Omental fat pad (tissue), 4 donors: ENCODE data around the gene ITGA6. TPM values are rescaled to one million over a fixed set of nuclear protein-coding genes. Genes with fewer than 3 reads are reported as not detected.

Source experiments
- ATAC-seq: fragments of 150-250 bp; one replicate; pipeline ENCODE4 v1.9.1; 2016; ENCODE audit warnings: mild to moderate bottlenecking, moderate library complexity; ENCODE audit not compliant: low FRiP score
- DNase-seq: peaks from one replicate; pipeline ENCODE4 v3.0.0-alpha.2; 2019; ENCODE audit warnings: low spot score
- CTCF ChIP-seq, 3 donors: fragments of 450-650 bp; IDR thresholded peaks; one replicate each; pipeline ENCODE4 v1.5.1; 2016 to 2017; ENCODE audit warnings: antibody characterized with exemption in 3 of 3, mild to moderate bottlenecking in 3 of 3, moderate library complexity in 2 of 3
- total RNA-seq, 4 donors: library from RNA; depleted of rRNA; stranded (reverse); fragments of >200 nt; gene quantifications; one replicate each; pipeline ENCODE4 v1.1.0, GENCODE V29; 2016

Gene ITGA6
- total RNA-seq, 4 donors from 2014 or later = 42.3 to 254 (median 93.9) TPM

- no peak for TF ChIP-seq CTCF (IDR thresholded peaks at IDR 0.05)
- ATAC-seq (no peak), DNase-seq (no peak)
Measured at GRCh38 chr2:172416447-172417058, 10.8 kb upstream of the ITGA6 start.

- ATAC-seq (no peak), DNase-seq (no peak)
- TF ChIP-seq CTCF (IDR thresholded peaks at IDR 0.05) = no peak
Measured at GRCh38 chr2:172420216-172420615, 7.2 kb upstream of the ITGA6 start.

- TF ChIP-seq CTCF (IDR thresholded peaks at IDR 0.05) = no peak
- no peak for DNase-seq
- ATAC-seq = no peak
Measured at GRCh38 chr2:172423160-172423559, 4.2 kb upstream of the ITGA6 start.

- TF ChIP-seq CTCF (IDR thresholded peaks at IDR 0.05) = no peak
- ATAC-seq (no peak), DNase-seq (no peak)
Measured at GRCh38 chr2:172425336-172425735, 2.0 kb upstream of the ITGA6 start.

GRCh38 chr2:172426635-172427255, 641 bp upstream of the ITGA6 start:
- no peak for TF ChIP-seq CTCF (IDR thresholded peaks at IDR 0.05)
- ATAC-seq (no peak), DNase-seq (no peak)

GRCh38 chr2:172427990-172428831, 825 bp downstream of the ITGA6 start:
- ATAC-seq (peak; percentile 68), DNase-seq (no peak)
- no peak for TF ChIP-seq CTCF (IDR thresholded peaks at IDR 0.05)
